Peyer's patch (tissue), 4 donors: ENCODE measurements around the gene ABCC6. TPM values are rescaled to one million over a fixed set of nuclear protein-coding genes. Genes with fewer than 3 reads are reported as not detected.

ENCODE experiments used
- DNase-seq, 3 donors: peaks; one replicate each; pipeline ENCODE4 v3.0.0-alpha.2; 2017 to 2019
- H3K27ac ChIP-seq, 4 donors: fragments of 200-600 bp; sonication (generic); one replicate each; pipeline ENCODE4 v1.5.1; 2016 to 2019
- H3K27me3 ChIP-seq, 2 donors: fragments of 200-600 bp; sonication (generic); one replicate each; pipeline ENCODE4 v1.5.1; 2019
- H3K36me3 ChIP-seq, 3 donors: fragments of 200-600 bp; sonication (generic); one replicate each; pipeline ENCODE4 v1.5.1; 2016 to 2019
- H3K4me1 ChIP-seq, 4 donors: fragments of 200-600 bp; sonication (generic); one replicate each; pipeline ENCODE4 v1.5.1; 2016 to 2019
- H3K4me3 ChIP-seq, 4 donors: fragments of 200-600 bp; sonication (generic); 1 replicate in 3 of 4; 2 replicates in 1 of 4; pipeline ENCODE4 v1.5.1; 2016 to 2019; ENCODE audit warnings: mild to moderate bottlenecking in 1 of 4
- H3K9me3 ChIP-seq, 4 donors: fragments of 200-600 bp; sonication (generic); one replicate each; pipeline ENCODE4 v1.5.1; 2016 to 2019; ENCODE audit warnings: mild to moderate bottlenecking in 1 of 4
- CTCF ChIP-seq, 6 experiments: fragments of 450-650 bp in 4 of 6; fragments of 200-600 bp in 2 of 6; sonication (generic) in 1 of 6; IDR thresholded peaks; one replicate each; pipeline ENCODE4 v1.5.1; 2017 to 2019; ENCODE audit warnings: antibody characterized with exemption in 6 of 6, mild to moderate bottlenecking in 3 of 6, moderate library complexity in 1 of 6
- POLR2A ChIP-seq, 2 donors: fragments of 450-650 bp; IDR thresholded peaks; one replicate each; pipeline ENCODE4 v1.5.1; 2017; ENCODE audit warnings: antibody characterized with exemption in 2 of 2, mild to moderate bottlenecking in 2 of 2, moderate library complexity in 2 of 2
- total RNA-seq, 4 donors: library from RNA; depleted of rRNA; stranded (reverse); fragments of >200 nt; gene quantifications; one replicate each; pipeline ENCODE4 v1.1.0, GENCODE V29; 2016

ABCC6 gene
- total RNA-seq, 4 donors from 2014 or later, result 12.4 to 113 (median 76.2) TPM

GRCh38 chr16:16141784-16142396, 81.4 kb downstream of the ABCC6 start:
- no peak overlapping the region for H3K27ac ChIP-seq
- peaks cover 0 to 62% (median 0%) of the 10 kb centered on the region in 3 donors for H3K36me3 ChIP-seq
- no peak for TF ChIP-seq CTCF (IDR thresholded peaks at IDR 0.05)
- no peak for TF ChIP-seq POLR2A (IDR thresholded peaks at IDR 0.05)
- no peak overlapping the region for H3K4me3 ChIP-seq
- no peaks in the 10 kb centered on the region for H3K9me3 ChIP-seq
- no peaks in the 10 kb centered on the region for H3K4me1 ChIP-seq
- H3K27me3 ChIP-seq, result no peaks in the 10 kb centered on the region
- DNase-seq, result peak in 1 of 3 donors; percentile 13

GRCh38 chr16:16141141-16141540, 82.2 kb downstream of the ABCC6 start:
- Histone ChIP-seq H3K36me3 (peaks cover 0 to 68% (median 0%) of the 10 kb centered on the region in 3 donors), H3K27me3 (no peaks in the 10 kb centered on the region), H3K4me3 (no peak overlapping the region), H3K4me1 (no peaks in the 10 kb centered on the region), H3K27ac (no peak overlapping the region), H3K9me3 (no peaks in the 10 kb centered on the region)
- DNase-seq, result no peak
- no peak for TF ChIP-seq POLR2A (IDR thresholded peaks at IDR 0.05)
- TF ChIP-seq CTCF (IDR thresholded peaks at IDR 0.05), result no peak

GRCh38 chr16:16140537-16140936, 82.8 kb downstream of the ABCC6 start:
- H3K27me3 ChIP-seq, result no peaks in the 10 kb centered on the region
- no peak overlapping the region for H3K27ac ChIP-seq
- TF ChIP-seq CTCF (IDR thresholded peaks at IDR 0.05) (no peak), POLR2A (IDR thresholded peaks at IDR 0.05) (no peak)
- H3K4me1 ChIP-seq, result no peaks in the 10 kb centered on the region
- H3K4me3 ChIP-seq, result no peak overlapping the region
- no peak for DNase-seq
- H3K36me3 ChIP-seq, result peaks cover 0 to 69% (median 0%) of the 10 kb centered on the region in 3 donors
- no peaks in the 10 kb centered on the region for H3K9me3 ChIP-seq

GRCh38 chr16:16139806-16140205, 83.5 kb downstream of the ABCC6 start:
- peaks cover 0 to 75% (median 0%) of the 10 kb centered on the region in 3 donors for H3K36me3 ChIP-seq

GRCh38 chr16:16139061-16139460, 84.2 kb downstream of the ABCC6 start:
- Histone ChIP-seq H3K36me3 (peaks cover 0 to 81% (median 0%) of the 10 kb centered on the region in 3 donors), H3K4me3 (no peak overlapping the region), H3K27me3 (no peaks in the 10 kb centered on the region), H3K4me1 (no peaks in the 10 kb centered on the region), H3K27ac (no peak overlapping the region), H3K9me3 (no peaks in the 10 kb centered on the region)
- no peak for TF ChIP-seq POLR2A (IDR thresholded peaks at IDR 0.05)
- TF ChIP-seq CTCF (IDR thresholded peaks at IDR 0.05), result no peak
- no peak for DNase-seq

More at GRCh38 chr16:16139806-16140205, 83.5 kb downstream of the ABCC6 start:
- no peaks in the 10 kb centered on the region for H3K4me1 ChIP-seq
- TF ChIP-seq CTCF (IDR thresholded peaks at IDR 0.05) (no peak), POLR2A (IDR thresholded peaks at IDR 0.05) (no peak)
- H3K4me3 ChIP-seq, result no peak overlapping the region
- no peaks in the 10 kb centered on the region for H3K27me3 ChIP-seq
- H3K27ac ChIP-seq, result no peak overlapping the region
- no peak for DNase-seq
- no peaks in the 10 kb centered on the region for H3K9me3 ChIP-seq
